ENCODE results near the gene RNASEH2B.

Gene RNASEH2B

DNA sequence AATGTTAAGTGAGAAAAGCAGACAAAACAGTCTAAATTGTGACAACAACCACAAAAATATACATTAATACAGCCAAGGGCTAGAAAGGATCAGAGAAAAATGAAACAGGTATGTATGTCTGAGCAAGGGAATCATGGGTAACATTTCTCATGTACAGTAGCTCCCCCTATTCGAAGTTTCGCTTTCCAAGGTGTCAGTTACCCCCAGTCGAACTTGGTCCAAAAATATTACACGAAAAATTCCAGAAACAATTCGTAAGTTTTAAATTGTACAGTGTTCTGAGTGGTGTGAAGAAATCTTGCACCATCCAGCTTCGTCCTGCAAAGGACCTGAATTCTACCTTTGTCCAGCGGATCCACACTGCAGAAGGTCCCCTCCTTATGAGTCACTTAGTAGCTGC lies 1.8 kb upstream of the RNASEH2B start:
- DNase-seq (ENCODE audit: low spot score) = no peak

DNA sequence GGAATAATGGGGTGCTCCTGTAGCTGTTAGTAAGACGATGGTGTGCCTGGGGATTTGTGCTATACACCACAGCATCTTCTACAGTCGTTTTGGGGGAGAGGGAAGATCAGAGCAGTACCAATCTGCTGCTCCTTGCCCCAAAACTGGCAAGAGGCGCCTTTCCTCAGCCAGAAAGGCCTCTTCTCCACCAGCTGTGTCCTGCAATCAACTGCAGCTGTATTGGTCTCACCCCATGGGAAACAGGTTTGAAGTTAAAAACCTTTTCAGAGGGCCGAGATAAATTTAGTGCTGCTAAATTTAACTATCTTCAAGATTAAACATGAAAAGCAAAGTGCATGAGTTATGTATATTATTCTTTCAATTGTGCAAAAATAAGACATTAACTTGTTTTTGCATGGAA lies 1.2 kb upstream of the RNASEH2B start:
- DNase-seq (ENCODE audit: low spot score) = no peak

DNA sequence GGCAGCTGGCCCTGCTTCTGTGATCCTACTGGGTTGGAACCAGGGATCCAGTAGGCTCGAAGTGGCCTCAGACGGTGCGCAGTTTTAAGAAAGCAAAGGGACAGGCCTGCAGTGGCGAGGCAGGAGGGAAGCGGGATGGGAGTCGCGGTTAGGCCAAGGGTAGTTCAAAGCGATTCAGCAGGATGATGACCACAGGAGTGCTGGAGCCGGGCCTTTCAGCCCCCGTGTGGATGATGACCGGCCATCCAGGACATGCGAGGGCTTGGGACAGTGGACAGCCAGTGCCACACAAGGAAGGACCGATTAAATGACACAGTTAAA lies 854 bp downstream of the RNASEH2B start:
- no peak for DNase-seq (ENCODE audit: low spot score)

DNA sequence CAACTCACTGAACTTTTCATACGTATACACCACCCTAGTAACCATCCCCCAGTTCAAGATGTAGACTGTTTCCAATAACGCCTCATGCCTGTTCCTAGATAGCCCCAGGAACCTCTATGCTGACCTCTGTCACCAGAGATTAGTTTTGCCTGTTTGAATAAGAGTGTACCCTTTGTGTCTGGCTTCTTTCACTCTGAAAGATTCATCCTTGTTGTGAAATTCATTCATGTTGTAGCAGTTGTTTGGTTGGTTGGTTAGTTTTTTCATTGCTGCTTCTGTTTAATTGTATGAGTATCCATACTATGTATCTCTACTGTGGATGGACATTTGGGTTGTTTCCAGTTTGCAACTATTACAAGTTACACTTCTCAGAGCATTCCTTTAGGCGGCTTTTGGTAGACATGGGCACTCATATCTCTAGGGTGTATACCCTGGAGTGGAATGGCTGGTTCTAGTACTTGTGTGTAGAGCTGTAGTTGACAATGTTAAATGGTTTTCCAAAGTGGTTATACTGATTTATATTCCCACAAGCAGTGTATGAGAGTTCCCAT lies 1.6 kb downstream of the RNASEH2B start:
- no peak for DNase-seq (ENCODE audit: low spot score)

DNA sequence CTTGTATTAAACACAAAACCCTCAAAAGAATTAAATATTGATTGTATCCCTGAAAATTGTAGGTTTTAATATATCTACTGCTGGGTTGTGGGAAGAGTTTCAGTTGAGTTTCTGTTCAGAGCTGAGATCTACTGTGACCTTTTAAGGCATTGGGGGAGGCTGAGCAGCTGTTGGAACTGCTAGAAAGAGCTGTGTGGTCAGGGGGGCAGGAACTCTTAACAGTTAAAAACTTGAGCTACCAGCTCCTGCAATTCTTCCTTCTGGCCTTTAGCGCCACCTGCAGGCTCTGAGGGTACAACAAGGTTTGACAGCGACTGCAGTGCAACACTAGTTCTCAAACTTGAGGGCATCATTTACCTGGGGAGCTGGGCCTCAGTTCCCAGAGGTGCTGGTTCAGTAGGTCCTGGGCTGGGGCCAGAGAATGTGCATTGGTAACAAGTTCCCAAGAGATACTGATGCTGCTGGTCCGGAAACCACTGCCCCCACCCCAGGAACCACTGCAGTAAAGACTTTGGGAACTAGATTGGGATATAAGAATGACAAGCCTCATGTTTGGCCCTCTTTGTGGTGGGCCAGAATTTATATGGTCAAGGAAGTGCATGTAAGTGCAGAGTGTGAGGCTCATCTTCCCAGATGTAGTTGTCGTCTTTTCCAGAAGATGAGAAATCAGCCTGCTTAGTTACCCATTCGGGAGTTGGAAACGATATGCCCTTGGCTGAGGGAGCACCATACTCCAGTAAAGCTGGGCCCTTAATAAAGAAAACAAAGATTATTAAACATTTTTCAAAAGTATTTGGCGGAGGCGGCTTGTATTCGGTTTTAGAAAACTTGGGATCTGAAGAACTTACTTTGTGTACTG lies 2.6 kb downstream of the RNASEH2B start:
- peak; percentile 87 for DNase-seq (ENCODE audit: low spot score)

DNA sequence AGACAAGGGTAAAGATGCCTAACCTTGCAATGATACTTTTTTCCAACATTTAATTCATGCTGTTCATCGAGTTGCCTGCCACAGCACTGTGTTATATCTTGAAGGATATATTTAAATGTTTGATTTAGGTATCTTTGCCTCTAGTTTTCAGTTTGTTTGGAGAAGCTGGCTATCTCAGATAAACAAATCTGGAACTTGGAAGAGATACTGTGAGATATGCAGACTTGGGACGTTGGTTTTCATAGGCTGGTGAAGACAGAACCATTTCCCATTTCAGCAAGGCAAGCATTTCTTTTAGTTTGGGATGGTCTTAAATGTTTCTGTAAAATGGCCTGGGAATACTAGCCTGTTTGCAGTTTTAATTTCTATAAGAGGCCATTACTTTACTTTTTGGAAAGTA lies 3.3 kb downstream of the RNASEH2B start:
- no peak for DNase-seq (ENCODE audit: low spot score)

DNA sequence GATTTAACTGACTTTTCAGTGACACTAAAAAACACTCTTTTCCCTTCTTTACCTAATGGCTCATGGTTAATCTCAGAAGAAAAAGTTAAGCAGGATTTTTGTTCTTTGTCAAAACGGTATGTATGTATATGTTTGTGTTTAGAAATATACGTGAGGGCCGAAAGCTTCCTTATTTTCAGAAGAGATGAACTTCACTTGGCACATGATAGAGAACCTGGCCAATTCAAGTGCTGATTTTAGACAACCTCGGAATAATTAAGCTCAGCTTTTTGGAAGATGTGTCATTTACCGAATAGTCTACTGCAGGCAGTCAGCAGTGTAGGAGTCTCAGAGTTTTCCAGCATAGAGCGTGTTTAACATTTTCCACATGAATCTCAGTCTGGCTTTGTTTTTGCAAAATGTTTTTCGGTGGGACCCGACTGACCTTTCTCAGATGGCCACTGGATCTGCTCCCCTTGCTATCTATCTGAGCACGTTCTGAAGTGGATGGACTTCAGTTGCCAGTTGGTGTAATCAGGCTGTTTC lies 4.6 kb downstream of the RNASEH2B start:
- no peak for DNase-seq (ENCODE audit: low spot score)

DNA sequence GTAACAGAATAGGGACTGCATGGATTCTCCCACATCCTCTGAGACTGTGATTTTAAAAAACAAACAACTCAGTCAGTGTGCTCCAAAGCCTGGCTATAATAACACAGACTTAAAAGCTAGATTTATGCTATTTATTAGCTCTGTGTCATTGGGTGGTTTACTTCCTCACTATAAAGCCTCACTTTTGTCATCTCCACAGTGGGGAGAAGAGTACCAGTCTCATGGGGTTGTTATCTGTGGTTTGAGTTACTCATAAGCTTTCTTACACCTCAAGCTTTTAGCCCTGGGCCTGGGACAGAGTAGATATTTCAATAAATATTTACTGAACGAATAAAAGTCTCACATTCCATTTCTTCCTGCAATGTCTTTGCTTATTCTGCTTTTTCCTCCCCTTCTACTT lies 5.3 kb downstream of the RNASEH2B start:
- DNase-seq (ENCODE audit: low spot score) = no peak

DNA sequence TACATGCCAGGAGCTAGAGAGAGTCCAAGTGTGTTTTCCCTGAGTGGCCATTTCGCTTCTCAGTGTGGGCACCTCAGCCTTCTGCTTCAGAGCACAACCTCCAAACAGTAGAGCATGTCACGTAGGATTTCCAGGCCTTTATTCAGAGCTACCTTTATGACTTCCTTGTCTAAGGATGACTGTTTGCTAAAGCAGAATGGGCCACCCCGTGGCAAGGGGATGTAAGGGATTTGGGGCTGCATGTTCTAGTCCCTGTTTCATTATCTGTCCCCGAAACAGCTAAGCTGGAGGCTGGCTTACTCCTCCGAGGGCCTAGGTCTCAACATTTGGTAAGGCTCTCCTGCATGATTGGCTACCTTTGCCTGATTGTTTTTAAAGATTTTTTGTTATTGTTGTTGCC lies 6.0 kb downstream of the RNASEH2B start:
- DNase-seq (ENCODE audit: low spot score) = no peak

DNA sequence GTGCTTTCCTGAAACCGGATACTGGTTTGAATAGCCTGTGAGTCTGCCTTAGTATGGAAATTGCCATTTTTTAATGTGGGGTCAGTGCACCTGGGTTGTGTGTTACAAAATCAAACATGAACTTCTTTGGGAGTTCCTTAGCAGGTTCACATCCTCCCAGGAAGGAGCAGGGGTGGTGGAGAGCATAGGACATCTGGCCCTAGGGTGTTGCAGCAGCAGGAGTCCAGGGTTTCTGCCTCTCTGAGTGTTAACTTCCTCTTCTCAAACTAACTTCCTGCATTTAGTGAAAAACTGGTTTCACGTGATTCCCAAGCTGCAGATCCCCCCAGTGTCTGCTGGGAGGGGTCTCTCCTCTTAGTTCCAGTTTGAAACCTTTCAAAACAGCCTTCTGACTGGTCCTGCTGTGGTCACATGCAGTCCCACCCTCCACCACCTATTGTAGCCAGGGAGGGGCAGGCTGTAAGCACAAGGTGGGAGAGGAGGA lies 7.2 kb downstream of the RNASEH2B start:
- DNase-seq (ENCODE audit: low spot score) = no peak

DNA sequence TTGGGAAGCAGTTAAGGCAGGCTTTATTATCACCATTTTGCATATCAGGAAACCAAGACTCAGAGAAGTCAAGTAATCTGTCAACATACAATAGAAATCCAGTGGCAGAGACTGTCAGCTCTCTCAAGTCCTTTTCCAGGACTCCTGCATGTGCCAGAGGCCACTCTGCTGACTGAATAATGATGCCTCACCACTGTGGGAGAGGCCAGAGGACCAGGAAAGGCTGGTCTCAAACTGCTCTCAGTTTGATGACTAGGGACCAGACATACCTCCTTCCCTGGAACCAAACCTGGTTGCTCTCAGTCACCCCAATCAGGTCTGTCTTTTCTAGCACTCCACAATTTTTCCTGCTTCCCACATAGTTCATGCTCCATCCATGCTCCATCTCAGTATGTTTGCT lies 8.0 kb downstream of the RNASEH2B start:
- no peak for DNase-seq (ENCODE audit: low spot score)

DNA sequence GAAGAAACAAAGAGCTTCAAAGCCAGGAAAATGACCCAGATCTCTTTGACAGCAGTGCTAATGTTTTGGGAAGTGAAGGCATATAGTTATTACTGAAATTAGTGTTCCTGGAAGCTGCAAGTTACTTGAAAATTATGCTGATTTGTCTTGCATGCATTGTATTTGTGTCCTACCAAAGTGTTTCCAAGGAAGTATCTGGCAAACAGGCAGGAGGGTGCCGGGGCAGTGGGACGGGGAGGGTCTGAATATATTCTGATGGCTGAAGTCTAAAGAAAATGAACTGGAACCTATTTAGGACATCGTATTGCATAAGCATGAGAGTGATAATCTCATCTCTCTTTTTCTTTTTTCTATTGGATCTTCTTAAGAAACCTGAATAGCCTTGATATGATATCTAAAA lies 9.0 kb downstream of the RNASEH2B start:
- no peak for DNase-seq (ENCODE audit: low spot score)

DNA sequence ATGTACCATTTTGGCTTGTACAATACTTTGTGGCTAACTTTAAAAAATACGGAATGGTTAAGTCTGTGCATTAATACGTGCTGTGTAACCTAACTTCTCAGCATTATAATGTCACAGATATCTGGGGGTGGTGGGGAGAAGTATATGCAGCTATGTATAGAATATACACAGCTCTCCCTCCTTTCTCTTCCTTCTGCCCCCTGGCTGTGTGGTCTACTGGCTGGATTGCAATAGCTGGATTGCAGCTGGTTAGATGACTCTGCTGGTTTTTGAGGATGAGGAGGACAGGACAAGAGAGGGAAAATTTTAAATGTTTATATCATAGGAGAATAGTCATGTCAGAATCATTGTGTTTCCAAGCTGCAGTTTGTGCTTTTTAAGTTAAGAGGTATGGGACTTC lies 9.7 kb downstream of the RNASEH2B start:
- no peak for DNase-seq (ENCODE audit: low spot score)

DNA sequence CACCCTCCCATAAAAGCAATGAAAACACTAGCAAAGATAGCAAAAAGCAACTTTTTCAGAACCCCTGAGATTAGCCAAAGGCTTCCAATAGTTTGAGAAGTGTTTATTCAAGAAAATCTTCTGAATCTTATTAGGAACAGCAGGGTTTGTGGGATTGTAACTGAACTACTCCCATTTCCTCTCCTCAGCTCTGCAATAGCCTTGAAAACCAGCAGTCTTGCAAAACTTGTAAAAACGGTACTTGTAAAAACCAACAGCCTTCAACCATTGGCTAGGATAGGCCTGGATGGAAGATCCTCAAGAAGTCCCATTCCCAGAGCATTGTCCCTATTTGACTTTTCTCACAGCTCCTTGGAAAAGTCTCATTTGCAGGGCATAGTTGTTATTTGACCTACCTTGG lies 12.1 kb downstream of the RNASEH2B start:
- no peak for DNase-seq (ENCODE audit: low spot score)

DNA sequence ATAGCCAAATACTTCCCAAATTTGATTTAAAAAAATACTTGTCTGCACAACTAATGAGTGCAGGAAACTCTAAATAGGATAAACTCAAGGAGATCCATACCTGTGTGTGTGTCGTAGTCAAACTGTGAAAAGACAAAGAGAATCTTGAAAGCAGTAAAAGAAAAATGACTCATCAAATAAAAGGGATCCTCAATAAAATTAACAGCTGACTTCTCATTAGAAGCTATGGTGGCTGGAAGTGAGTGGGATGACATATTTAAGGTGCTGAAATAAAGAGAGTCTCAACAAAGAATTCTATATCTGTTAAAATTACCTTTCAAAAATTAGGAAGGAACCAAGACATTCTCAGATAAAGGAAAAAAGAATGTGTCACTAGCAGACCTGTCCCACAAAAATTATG lies 13.7 kb downstream of the RNASEH2B start:
- DNase-seq (ENCODE audit: low spot score) = no peak

DNA sequence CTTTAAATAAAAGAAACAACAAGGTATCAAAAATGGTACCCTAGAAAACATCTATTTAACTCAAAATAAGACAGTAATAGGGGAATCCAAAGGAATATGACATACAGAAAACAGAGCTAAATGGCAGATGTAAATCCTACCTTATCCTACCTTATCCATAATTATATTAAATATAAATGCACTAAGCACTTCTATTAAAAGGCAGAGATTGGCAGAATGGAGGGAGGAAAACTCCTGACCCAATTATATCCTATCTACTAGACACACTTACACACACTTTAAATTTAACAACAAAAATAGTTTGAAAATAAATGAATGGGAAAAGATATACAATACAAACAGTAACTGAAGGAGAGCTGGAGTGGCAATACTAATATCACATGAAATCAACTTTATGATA lies 14.4 kb downstream of the RNASEH2B start:
- no peak for DNase-seq (ENCODE audit: low spot score)

DNA sequence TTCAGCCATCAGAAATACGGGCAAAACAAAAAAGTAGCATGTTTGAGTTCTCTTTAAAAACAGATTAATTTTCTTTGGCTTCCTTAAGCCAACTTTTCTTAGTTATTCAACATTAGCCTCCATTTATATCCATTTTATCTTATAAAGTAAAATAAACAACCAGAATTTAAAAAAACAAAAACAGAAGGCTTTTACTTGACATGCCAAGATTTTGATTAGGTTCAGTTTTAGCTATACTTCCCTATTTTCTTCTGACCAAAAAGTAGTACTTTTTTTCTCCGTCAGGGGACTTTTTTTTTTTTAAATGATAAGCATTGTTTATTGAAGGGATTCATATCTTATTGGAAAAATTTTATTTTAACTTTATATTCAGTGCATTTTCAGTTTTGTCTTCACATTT lies 18.1 kb downstream of the RNASEH2B start:
- no peak for DNase-seq (ENCODE audit: low spot score)

DNA sequence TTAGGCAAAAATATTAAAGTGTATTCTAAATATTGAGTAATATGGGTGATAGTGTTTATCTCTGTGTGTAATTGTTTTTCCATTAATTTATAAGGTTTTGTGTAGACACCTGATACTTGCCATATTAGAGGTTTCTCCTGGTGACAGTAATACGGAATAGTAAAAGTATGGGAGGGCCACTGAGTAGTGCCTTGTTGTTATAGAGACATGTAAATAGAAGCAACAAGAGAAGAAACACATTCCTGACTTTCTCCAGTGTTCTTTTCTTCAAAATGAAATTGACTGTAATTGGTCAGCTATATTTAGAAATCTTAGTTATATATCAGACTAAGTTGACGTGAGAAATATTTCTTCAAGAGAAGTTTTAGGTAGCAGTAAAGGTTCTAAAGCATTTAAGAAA lies 18.5 kb downstream of the RNASEH2B start:
- no peak for DNase-seq (ENCODE audit: low spot score)

DNA sequence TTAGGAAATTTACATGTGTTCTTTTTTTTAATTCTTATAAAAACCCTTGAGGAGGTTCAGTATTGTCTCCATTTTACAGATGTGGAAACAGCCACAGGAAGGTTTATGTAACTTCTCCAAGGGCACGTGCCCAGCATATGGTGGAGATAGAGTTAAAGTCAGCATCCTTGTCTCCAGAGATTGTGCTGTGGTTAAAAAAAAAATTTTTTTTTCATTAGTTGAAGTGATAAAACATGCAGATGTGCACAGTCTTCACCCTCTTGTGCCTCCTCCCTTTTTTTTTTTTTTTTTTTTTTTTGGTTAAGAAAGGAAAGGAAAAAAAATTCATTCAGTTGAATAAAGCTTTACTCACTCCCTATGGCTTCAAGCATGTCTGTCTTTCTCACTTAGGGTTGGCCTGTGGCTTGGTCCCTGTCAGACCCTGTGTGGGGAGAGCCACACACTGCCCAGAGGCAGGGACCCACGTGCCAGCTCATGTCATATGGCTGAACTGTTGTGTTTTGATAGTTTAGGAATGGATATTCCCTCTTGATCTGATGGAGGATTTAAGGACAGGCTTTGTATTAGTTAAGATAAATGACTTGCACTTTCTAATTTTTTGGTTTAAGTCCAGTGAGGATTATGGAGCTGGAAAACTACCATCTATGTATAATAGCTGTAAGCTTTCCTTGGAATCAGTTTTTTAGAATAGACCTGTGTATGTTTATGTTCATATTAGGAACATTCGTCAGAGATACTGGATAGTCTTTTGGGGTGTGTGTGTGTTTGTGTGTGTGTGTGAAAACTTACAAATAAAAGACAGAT lies 19.3 kb downstream of the RNASEH2B start:
- DNase-seq (ENCODE audit: low spot score) = no peak

DNA sequence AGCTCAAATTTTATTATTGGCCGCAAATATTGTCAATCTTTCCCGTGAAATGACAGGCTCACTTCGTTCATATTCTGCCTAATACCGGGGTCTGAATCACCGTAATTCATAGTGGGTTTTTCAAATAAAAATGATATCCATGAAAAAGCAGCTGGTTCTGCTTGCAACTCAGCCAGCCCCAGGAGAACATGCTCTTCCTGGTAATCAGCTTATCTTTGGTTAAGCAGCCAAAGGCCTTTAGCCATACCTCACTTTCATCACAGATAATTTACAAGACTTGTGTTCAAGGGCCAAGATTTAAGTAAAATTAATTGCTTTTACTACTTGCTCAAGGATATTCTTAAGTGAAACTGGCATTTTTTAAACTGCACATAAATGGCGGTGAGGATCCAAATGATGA lies 22.5 kb downstream of the RNASEH2B start:
- no peak for DNase-seq (ENCODE audit: low spot score)

DNA sequence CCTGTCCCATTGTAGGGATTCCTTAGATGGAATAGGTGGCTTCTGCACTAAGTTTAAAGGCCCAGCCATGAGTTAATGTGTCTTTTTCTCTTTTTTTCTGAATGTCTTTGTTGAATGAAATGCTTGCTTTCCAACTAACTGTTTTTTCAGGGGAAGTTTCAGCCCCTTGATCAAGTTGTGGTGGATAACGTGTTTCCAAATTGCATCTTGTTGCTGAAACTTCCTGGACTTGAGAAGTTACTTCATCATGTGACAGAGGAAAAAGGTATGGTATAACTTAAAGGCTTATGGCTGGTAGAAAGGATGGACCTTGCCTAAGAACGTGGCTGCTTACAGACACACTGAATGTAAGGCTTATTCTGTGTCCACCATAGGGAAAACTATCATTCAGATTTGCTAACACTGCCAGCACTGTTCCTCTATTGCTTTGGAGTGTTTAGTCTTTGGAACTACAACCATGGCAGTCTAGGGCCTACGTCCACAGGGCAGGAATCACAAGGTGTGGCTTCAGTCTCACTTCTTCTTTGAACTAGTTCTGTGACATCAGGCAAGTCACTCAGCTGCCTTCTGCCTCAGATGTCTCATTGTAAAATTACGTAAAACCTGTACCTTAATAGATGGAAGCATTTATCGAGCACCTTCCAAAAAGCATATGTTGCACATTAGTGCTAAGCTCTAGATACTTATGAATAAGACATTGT lies 25.3 kb downstream of the RNASEH2B start:
- DNase-seq (ENCODE audit: low spot score) = no peak

DNA sequence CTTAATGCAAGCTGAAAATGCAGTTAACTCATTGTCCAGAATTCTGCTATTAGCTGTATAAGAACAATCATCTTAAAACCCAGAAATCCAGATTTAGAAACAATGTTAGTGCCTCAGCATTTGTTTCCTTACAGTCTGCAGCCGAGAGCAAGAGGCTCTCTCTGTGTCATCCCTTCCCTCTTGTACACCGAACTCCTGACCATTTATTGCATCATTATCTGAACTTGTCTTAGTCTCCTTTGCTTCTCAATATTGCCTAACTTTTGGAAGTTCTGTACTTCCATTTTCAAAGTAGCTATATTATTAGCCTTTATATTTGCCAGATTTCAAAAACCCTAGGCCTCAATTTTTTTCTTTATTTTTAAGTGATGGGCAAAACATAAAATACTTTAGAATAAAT lies 27.1 kb downstream of the RNASEH2B start:
- DNase-seq (ENCODE audit: low spot score) = no peak
